ENCODE results near the gene LIN37. TPM values are rescaled to one million over a fixed set of nuclear protein-coding genes. Genes with fewer than 3 reads are reported as not detected.

LIN37 gene
- total and polyA plus RNA-seq, 2 of the 13 experiments (the other 11 are each of a cell fraction or from before 2014, with no cell fraction given) = 6.3 to 8.7 TPM

DNA sequence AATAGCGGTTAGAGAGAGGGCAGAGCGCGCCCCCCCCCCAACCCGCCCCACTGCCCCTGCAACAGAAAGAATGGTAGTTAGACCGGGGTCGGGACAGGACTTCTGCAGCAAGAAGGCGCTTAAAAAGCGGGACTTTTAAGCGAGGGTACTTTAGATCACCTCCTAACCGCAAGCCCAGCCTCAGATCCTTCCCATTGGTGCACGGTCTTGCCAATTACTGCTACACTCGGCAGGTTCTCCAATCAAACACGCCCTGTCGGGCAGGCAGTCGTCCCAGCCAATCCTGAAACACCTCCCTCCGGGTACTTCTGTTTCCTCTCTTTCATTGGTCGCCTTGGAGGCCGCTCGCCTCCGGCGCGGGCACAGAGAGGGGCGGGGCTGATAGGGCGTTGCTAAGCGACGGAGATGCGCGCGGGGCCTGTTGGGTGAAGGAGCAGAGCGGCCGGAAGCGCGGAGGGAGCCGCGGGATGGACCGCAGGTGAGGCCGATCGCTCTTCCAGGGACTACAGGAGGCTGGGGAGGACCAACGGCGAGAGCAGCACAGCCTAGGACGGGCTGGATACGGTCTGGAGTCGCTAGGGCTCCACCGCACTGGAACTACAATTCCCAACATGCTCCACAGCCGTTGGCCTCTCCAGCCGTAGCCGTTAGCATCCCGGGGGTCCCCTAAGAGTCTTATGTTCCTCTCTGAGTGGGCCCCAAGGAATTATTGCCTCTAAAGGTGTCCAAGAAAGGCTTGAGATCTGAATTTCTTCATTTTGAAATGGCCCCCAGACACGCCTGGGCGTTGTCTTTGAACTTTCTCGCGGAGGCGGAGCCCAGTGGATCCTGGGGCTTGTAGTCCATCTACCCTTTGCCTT, 9.6 kb downstream of the LIN37 start, which contains the start of gene PROSER3 (continued):
- TF ChIP-seq, protein P1, sequence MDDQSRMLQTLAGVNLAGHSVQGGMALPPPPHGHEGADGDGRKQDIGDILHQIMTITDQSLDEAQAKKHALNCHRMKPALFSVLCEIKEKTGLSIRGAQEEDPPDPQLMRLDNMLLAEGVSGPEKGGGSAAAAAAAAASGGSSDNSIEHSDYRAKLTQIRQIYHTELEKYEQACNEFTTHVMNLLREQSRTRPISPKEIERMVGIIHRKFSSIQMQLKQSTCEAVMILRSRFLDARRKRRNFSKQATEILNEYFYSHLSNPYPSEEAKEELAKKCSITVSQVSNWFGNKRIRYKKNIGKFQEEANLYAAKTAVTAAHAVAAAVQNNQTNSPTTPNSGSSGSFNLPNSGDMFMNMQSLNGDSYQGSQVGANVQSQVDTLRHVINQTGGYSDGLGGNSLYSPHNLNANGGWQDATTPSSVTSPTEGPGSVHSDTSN (CRISPR knock-in tag; IDR thresholded peaks at IDR 0.05; ENCODE audit: borderline replicate concordance) = peak; percentile 33; the same call in 1 of the 2 replicates
- no peak for TF ChIP-seq ZNF326 (CRISPR knock-in tag; IDR thresholded peaks at IDR 0.05; ENCODE audit: borderline replicate concordance)
- no peak for TF ChIP-seq ZNF354B (CRISPR knock-in tag; IDR thresholded peaks at IDR 0.05)
- no peak for TF ChIP-seq ZNF816 (CRISPR knock-in tag; IDR thresholded peaks at IDR 0.05; ENCODE audit: borderline replicate concordance)
- no peak for TF ChIP-seq ZMYM2 (CRISPR knock-in tag; IDR thresholded peaks at IDR 0.05)
- peak; percentile 71; the same call in 1 of the 2 replicates for TF ChIP-seq ZFP90 (CRISPR knock-in tag; IDR thresholded peaks at IDR 0.05; ENCODE audit: borderline replicate concordance)
- no peak; the same call in 1 of the 2 replicates for TF ChIP-seq FOXA3 (CRISPR knock-in tag; IDR thresholded peaks at IDR 0.05)
- TF ChIP-seq TERF1 (CRISPR knock-in tag; IDR thresholded peaks at IDR 0.05) = no peak
- TF ChIP-seq SRY (CRISPR knock-in tag; IDR thresholded peaks at IDR 0.05) = peak; percentile 91
- TF ChIP-seq ZC3H4 (CRISPR knock-in tag; IDR thresholded peaks at IDR 0.05; ENCODE audit: borderline replicate concordance) = no peak
- no peak for TF ChIP-seq ELF3 (CRISPR knock-in tag; IDR thresholded peaks at IDR 0.05)
- no peak for TF ChIP-seq ZNF570 (CRISPR knock-in tag; IDR thresholded peaks at IDR 0.05; ENCODE audit: borderline replicate concordance)
- 0 out of 2 replicates have a peak, but pooled peaks have one; percentile 3 for TF ChIP-seq YEATS4 (CRISPR knock-in tag; IDR thresholded peaks at IDR 0.05; ENCODE audit: borderline replicate concordance)
- peak; percentile 85 for TF ChIP-seq ZFY (CRISPR knock-in tag; IDR thresholded peaks at IDR 0.05)
- no peak for TF ChIP-seq ZNF431 (CRISPR knock-in tag; IDR thresholded peaks at IDR 0.05; ENCODE audit: borderline replicate concordance, low read depth)
- no peak for TF ChIP-seq REXO4 (CRISPR knock-in tag; IDR thresholded peaks at IDR 0.05; ENCODE audit: borderline replicate concordance)
- TF ChIP-seq, protein P2, sequence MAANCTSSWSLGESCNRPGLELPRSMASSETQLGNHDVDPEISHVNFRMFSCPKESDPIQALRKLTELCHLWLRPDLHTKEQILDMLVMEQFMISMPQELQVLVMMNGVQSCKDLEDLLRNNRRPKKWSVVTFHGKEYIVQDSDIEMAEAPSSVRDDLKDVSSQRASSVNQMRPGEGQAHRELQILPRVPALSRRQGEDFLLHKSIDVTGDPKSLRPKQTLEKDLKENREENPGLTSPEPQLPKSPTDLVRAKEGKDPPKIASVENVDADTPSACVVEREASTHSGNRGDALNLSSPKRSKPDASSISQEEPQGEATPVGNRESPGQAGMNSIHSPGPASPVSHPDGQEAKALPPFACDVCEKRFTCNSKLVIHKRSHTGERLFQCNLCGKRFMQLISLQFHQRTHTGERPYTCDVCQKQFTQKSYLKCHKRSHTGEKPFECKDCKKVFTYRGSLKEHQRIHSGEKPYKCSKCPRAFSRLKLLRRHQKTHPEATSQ (CRISPR knock-in tag; IDR thresholded peaks at IDR 0.05; ENCODE audit: borderline replicate concordance) = no peak
- no peak for TF ChIP-seq ZNF362 (CRISPR knock-in tag; IDR thresholded peaks at IDR 0.05; ENCODE audit: borderline replicate concordance)
- TF ChIP-seq ZNF598 (CRISPR knock-in tag; IDR thresholded peaks at IDR 0.05; ENCODE audit: borderline replicate concordance) = no peak
- TF ChIP-seq THAP11 (CRISPR knock-in tag; IDR thresholded peaks at IDR 0.05) = peak; percentile 97
- no peak for TF ChIP-seq FOXM1 (CRISPR knock-in tag; IDR thresholded peaks at IDR 0.05)
- no peak for TF ChIP-seq HNRNPH1 (optimal IDR thresholded peaks at IDR 0.05; ENCODE audit: low read depth, low read length)
- TF ChIP-seq, protein P3, sequence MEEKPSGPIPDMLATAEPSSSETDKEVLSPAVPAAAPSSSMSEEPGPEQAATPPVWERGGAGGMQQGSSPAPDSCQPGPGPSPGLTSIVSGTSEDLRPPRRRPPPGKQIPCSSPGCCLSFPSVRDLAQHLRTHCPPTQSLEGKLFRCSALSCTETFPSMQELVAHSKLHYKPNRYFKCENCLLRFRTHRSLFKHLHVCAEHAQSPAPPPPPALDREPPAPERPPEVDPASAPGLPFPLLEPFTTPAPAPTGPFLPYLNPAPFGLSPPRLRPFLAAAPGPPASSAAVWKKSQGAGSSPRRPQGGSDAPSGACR (CRISPR knock-in tag; IDR thresholded peaks at IDR 0.05) = 0 out of 2 replicates have a peak, but pooled peaks have one; percentile 43
- no peak for TF ChIP-seq PHF5A (CRISPR knock-in tag; IDR thresholded peaks at IDR 0.05; ENCODE audit: low read depth, unreplicated experiment)
